H1 (cell line): ENCODE measurements around the gene PLB1. TPM values are rescaled to one million over a fixed set of nuclear protein-coding genes. Genes with fewer than 3 reads are reported as not detected.

Source experiments
- CTCF ChIA-PET: fragments of 300-600 bp; sonication (Branson Sonifier 250); formaldehyde crosslinking; loops from one replicate; lab custom pipeline; 2021; ENCODE audit not compliant: partially characterized antibody; lab: Charles Lee
- POLR2A ChIA-PET: fragments of 300-600 bp; sonication (Branson Sonifier 250); formaldehyde crosslinking; loops from one replicate; lab custom pipeline; 2021; ENCODE audit warnings: inconsistent platforms; ENCODE audit not compliant: partially characterized antibody; lab: Charles Lee
- DNase-seq, 2 experiments: peaks; one replicate each; pipeline versions ENCODE4 v3.0.0 to v3.0.0-alpha.2; 2010 to 2022; ENCODE audit warnings: low spot score in 2 of 2, low read depth in 1 of 2, mixed read lengths in 1 of 2
- FAIRE-seq: peaks from 2 replicates; lab custom pipeline; 2011; peaks lifted over from hg19 to GRCh38; lab: Jason Lieb, UNC
- H2AFZ ChIP-seq: 2 replicates; pipeline ENCODE4 v1.8.1; 2012; ENCODE audit warnings: low read length, inconsistent platforms
- H2AK5ac ChIP-seq: 2 replicates; pipeline ENCODE4 v1.6.1; 2013; ENCODE audit warnings: low read depth, low read length
- H2BK120ac ChIP-seq: replicated peaks from 2 replicates; pipeline ENCODE3; 2013; ENCODE audit warnings: low read depth, low read length, inconsistent platforms
- H2BK12ac ChIP-seq: 2 replicates; pipeline ENCODE4 v1.6.1; 2013; ENCODE audit warnings: low read depth, low read length
- H2BK15ac ChIP-seq: 2 replicates; pipeline ENCODE4 v1.6.1; 2013; ENCODE audit warnings: low read length
- H2BK20ac ChIP-seq: 2 replicates; pipeline ENCODE4 v1.6.1; 2013; ENCODE audit warnings: low read length
- H2BK5ac ChIP-seq: 2 replicates; pipeline ENCODE4 v1.6.1; 2013; ENCODE audit warnings: low read depth, low read length
- H3K14ac ChIP-seq: 2 replicates; pipeline ENCODE4 v1.6.1; 2013; ENCODE audit warnings: inconsistent platforms; ENCODE audit not compliant: insufficient read length
- H3K18ac ChIP-seq: 2 replicates; pipeline ENCODE4 v1.6.1; 2013; ENCODE audit warnings: low read length; ENCODE audit errors: extremely low read depth
- H3K23ac ChIP-seq: 2 replicates; pipeline ENCODE4 v1.6.1; 2013; ENCODE audit warnings: inconsistent platforms; ENCODE audit not compliant: insufficient read length
- H3K23me2 ChIP-seq: 2 replicates; pipeline ENCODE4 v1.6.1; 2013; ENCODE audit warnings: low read depth, low read length
- H3K27ac ChIP-seq: 2 replicates; pipeline ENCODE4 v1.6.1; 2011; ENCODE audit warnings: low read depth, low read length, inconsistent platforms
- H3K27me3 ChIP-seq, 4 experiments: replicated peaks in 1 of 4; 1 replicate in 1 of 4; 2 replicates in 3 of 4; pipeline versions ENCODE4 v1.6.1 to v1.8.1; 2011 to 2013; ENCODE audit warnings: low read length in 3 of 4, mild to moderate bottlenecking in 3 of 4, inconsistent platforms in 2 of 4, mixed read lengths in 2 of 4, moderate library complexity in 1 of 4; ENCODE audit not compliant: control insufficient read depth in 3 of 4, insufficient read depth in 3 of 4; ENCODE audit errors: extremely low read depth in 1 of 4
- H3K36me3 ChIP-seq, 4 experiments: 2 replicates each; pipeline versions ENCODE4 v1.6.1 to v1.8.1; 2011 to 2013; ENCODE audit warnings: mild to moderate bottlenecking in 4 of 4, low read length in 3 of 4, moderate library complexity in 2 of 4, control low read depth in 1 of 4, inconsistent platforms in 1 of 4; ENCODE audit not compliant: insufficient read depth in 4 of 4, control insufficient read depth in 2 of 4
- H3K4ac ChIP-seq: replicated peaks from 2 replicates; pipeline ENCODE3; 2013; ENCODE audit warnings: low read length, low read depth, mixed read lengths, inconsistent platforms; ENCODE audit not compliant: insufficient read length
- H3K4me1 ChIP-seq, 4 experiments: replicated peaks in 1 of 4; 1 replicate in 1 of 4; 2 replicates in 3 of 4; pipeline versions ENCODE4 v1.6.1 to v1.8.1; 2011 to 2013; ENCODE audit warnings: low read length in 3 of 4, inconsistent platforms in 2 of 4, mixed read lengths in 1 of 4; ENCODE audit not compliant: insufficient read depth in 4 of 4, control insufficient read depth in 3 of 4
- H3K4me2 ChIP-seq, 2 experiments: 2 replicates each; pipeline versions ENCODE4 v1.6.1 to v1.8.1; 2011 to 2013; ENCODE audit warnings: low read depth in 2 of 2, low read length in 2 of 2, control low read depth in 1 of 2, inconsistent platforms in 1 of 2, mild to moderate bottlenecking in 1 of 2; ENCODE audit not compliant: insufficient read depth in 1 of 2
- H3K4me3 ChIP-seq, 4 experiments: fragments of 200-600, 300-600 bp in 1 of 4; sonication (generic), shearing (Covaris generic), sonication (Bioruptor Twin) in 1 of 4; 2 replicates each; pipeline versions ENCODE4 v1.5.1 to v1.8.1; 2011 to 2016; ENCODE audit warnings: low read length in 4 of 4, low read depth in 3 of 4, control low read depth in 2 of 4, inconsistent platforms in 2 of 4, mild to moderate bottlenecking in 2 of 4, mixed read lengths in 1 of 4, moderate library complexity in 1 of 4; ENCODE audit not compliant: insufficient read depth in 2 of 4; ENCODE audit errors: extremely low read depth in 1 of 4
- H3K56ac ChIP-seq: replicated peaks from 2 replicates; pipeline ENCODE3; 2013; ENCODE audit warnings: low read depth, mild to moderate bottlenecking, mixed read lengths, low read length, inconsistent platforms; ENCODE audit not compliant: insufficient read length
- H3K79me1 ChIP-seq: 2 replicates; pipeline ENCODE4 v1.6.1; 2013; ENCODE audit warnings: low read depth, low read length, control low read depth
- H3K79me2 ChIP-seq, 2 experiments: 2 replicates each; pipeline versions ENCODE4 v1.6.1 to v1.8.1; 2012 to 2013; ENCODE audit warnings: low read length in 2 of 2, mild to moderate bottlenecking in 2 of 2, inconsistent platforms in 1 of 2; ENCODE audit not compliant: insufficient read depth in 2 of 2, control insufficient read depth in 1 of 2
- H3K9ac ChIP-seq, 4 experiments: replicated peaks in 1 of 4; 1 replicate in 1 of 4; 2 replicates in 3 of 4; pipeline versions ENCODE4 v1.6.1 to v1.8.1; 2011 to 2013; ENCODE audit warnings: low read depth in 3 of 4, low read length in 3 of 4, control low read depth in 2 of 4, mild to moderate bottlenecking in 2 of 4, moderate library complexity in 2 of 4, inconsistent platforms in 1 of 4; ENCODE audit errors: extremely low read depth in 1 of 4
- H3K9me3 ChIP-seq, 2 experiments: 2 replicates each; pipeline versions ENCODE4 v1.6.1 to v1.8.1; 2012 to 2013; ENCODE audit warnings: mild to moderate bottlenecking in 2 of 2, moderate library complexity in 2 of 2, control low read depth in 1 of 2, inconsistent platforms in 1 of 2, low read depth in 1 of 2, low read length in 1 of 2, mixed read lengths in 1 of 2; ENCODE audit not compliant: insufficient read depth in 2 of 2
- H4K20me1 ChIP-seq, 2 experiments: replicated peaks in 1 of 2; 2 replicates each; pipeline versions ENCODE3 to v1.8.1; 2011 to 2013; ENCODE audit warnings: inconsistent platforms in 2 of 2, low read length in 2 of 2, mild to moderate bottlenecking in 1 of 2; ENCODE audit not compliant: insufficient read depth in 2 of 2, control insufficient read depth in 1 of 2
- H4K5ac ChIP-seq: 2 replicates; pipeline ENCODE4 v1.6.1; 2013; ENCODE audit warnings: low read length, low read depth, mixed read lengths, inconsistent platforms; ENCODE audit not compliant: insufficient read length
- H4K8ac ChIP-seq: 2 replicates; pipeline ENCODE4 v1.8.0; 2013; ENCODE audit warnings: mild to moderate bottlenecking, moderate library complexity, low read length, inconsistent platforms; ENCODE audit not compliant: insufficient read depth; ENCODE audit errors: extremely low read depth
- H4K91ac ChIP-seq: replicated peaks from 2 replicates; pipeline ENCODE3; 2013; ENCODE audit warnings: low read length, mixed read lengths, inconsistent platforms; ENCODE audit not compliant: insufficient read length
- KDM4A ChIP-seq: IDR thresholded peaks from one replicate; pipeline ENCODE4 v1.7.1; 2012; ENCODE audit warnings: low read depth, mild to moderate bottlenecking, moderate library complexity, low read length, inconsistent platforms; ENCODE audit not compliant: severe bottlenecking
- MAFK ChIP-seq: IDR thresholded peaks from 2 replicates; pipeline ENCODE4 v1.6.1; 2012; ENCODE audit warnings: low read depth, mild to moderate bottlenecking, improper control_type of control experiment, low read length
- RNF2 ChIP-seq: fragments of 200-900, 300-1000 bp; sonication (generic); IDR thresholded peaks from 2 replicates; pipeline ENCODE4 v1.7.1; 2016; ENCODE audit warnings: borderline replicate concordance, low read depth, mild to moderate bottlenecking, antibody characterized with exemption, low read length; ENCODE audit not compliant: poor library complexity, severe bottlenecking; ENCODE audit errors: missing control alignments
- SIN3A ChIP-seq, 2 experiments: IDR thresholded peaks in 1 of 2; conservative IDR thresholded peaks in 1 of 2; 2 replicates each; pipeline ENCODE4 v1.6.1; 2011 to 2012; ENCODE audit warnings: low read length in 2 of 2, improper control_type of control experiment in 1 of 2, low read depth in 1 of 2, mild to moderate bottlenecking in 1 of 2
- SIX5 ChIP-seq: IDR thresholded peaks from 2 replicates; pipeline ENCODE4 v1.6.1; 2011; ENCODE audit warnings: mild to moderate bottlenecking, low read depth, low read length
- SUZ12 ChIP-seq: fragments of 200-600 bp; sonication (generic); IDR thresholded peaks from 2 replicates; pipeline ENCODE4 v1.6.1; 2012; ENCODE audit warnings: mild to moderate bottlenecking, inconsistent platforms, low read length, moderate library complexity, mixed read lengths
- TEAD4 ChIP-seq: IDR thresholded peaks from 2 replicates; pipeline ENCODE4 v1.6.1; 2012; ENCODE audit warnings: low read depth, low read length, inconsistent platforms, mixed read lengths
- WGBS, 2 experiments: shearing (Covaris generic) in 1 of 2; methylation state at CpG; one replicate each; pipeline versions ENCODE4 v1.1.6 to v1.1.7; 2013 to 2015; ENCODE audit warnings: low lambda C conversion rate in 2 of 2, mixed read lengths in 2 of 2, inconsistent platforms in 1 of 2, low coverage in 1 of 2, missing lambda C conversion rate in 1 of 2; ENCODE audit not compliant: insufficient replicate concordance in 2 of 2, insufficient coverage in 1 of 2, insufficient read length in 1 of 2; ENCODE audit errors: extremely low coverage in 1 of 2, missing lambda C conversion rate in 1 of 2; 5-methylcytosine and 5-hydroxymethylcytosine counted together
- polyA plus RNA-seq, 7 experiments: library from polyadenylated mRNA; depleted of rRNA in 3 of 7; stranded (reverse) in 5 of 7; unstranded in 2 of 7; fragments of >200 nt in 5 of 7; fragments of 200-250 nt in 2 of 7; gene quantifications; 1 replicate in 5 of 7; 2 replicates in 1 of 7; 4 replicates in 1 of 7; pipeline versions ENCODE4 v1.2.1 to v1.2.3, GENCODE V29; 2011 to 2013; ENCODE audit warnings: missing spikeins in 2 of 7, mixed read lengths in 2 of 7
- total RNA-seq: library from RNA; stranded (reverse); fragmentation: NEBNext Ultra II Directional; extraction: Animal tissue kit (Norgen Biotek cat#: 25700); gene quantifications from 2 replicates; pipeline ENCODE4 v1.2.1, GENCODE V29; 2021

Gene PLB1
- total and polyA plus RNA-seq, 2 of the 8 experiments (the other 6 are each of a cell fraction or from before 2014, with no cell fraction given): 0.20 to 0.36 TPM

- H4K20me1 ChIP-seq: no peaks in the 10 kb centered on the region
- no peak overlapping the region for H3K4ac ChIP-seq
- H3K23ac ChIP-seq: no peak overlapping the region
- H4K91ac ChIP-seq: no peak overlapping the region
- H3K9ac ChIP-seq: no peak overlapping the region
- no peak for TF ChIP-seq MAFK
- no peak for TF ChIP-seq SUZ12
- no peak for TF ChIP-seq SIX5
- TF ChIP-seq SIN3A (conservative IDR thresholded peaks at IDR 0.05 in 1 of 2, IDR thresholded peaks at IDR 0.05 in 1 of 2; ENCODE audit: low read depth in 1 of 2, low read length in 2 of 2): no peak
- TF ChIP-seq TEAD4: no peak
- TF ChIP-seq KDM4A: no peak
- TF ChIP-seq RNF2: no peak
- TF ChIP-seq, all 59 proteins: peak for 0
- FAIRE-seq: no peak
- Histone ChIP-seq H3K27me3 (no peaks in the 10 kb centered on the region), H3K4me2 (no peak overlapping the region), H3K79me1 (no peaks in the 10 kb centered on the region), H3K4me1 (no peaks in the 10 kb centered on the region), H3K9me3 (no peaks in the 10 kb centered on the region), H2AK5ac (no peak overlapping the region), H4K8ac (no peak overlapping the region), H3K56ac (no peak overlapping the region), H2BK5ac (no peak overlapping the region), H2BK120ac (no peak overlapping the region), H2BK15ac (no peak overlapping the region), H3K18ac (no peak overlapping the region), H2BK12ac (no peak overlapping the region), H3K79me2 (no peaks in the 10 kb centered on the region), H3K14ac (no peak overlapping the region), H3K23me2 (no peaks in the 10 kb centered on the region), H2BK20ac (no peak overlapping the region), H4K5ac (no peak overlapping the region), H3K27ac (no peak overlapping the region), H3K36me3 (no peaks in the 10 kb centered on the region), H2AFZ (no peak overlapping the region), H3K4me3 (no peak overlapping the region)
- ChIA-PET POLR2A (no interaction called here), CTCF (interaction anchor here (0.6 kb wide), 1 partner anchor 20 kb away, joined by 3 read pairs; no protein-coding TSS in a partner anchor)
- 94% methylated on average over 8 of the region's 8 CpGs; no CpG with 5 or more reads in 1 of the 2 experiments for WGBS, 2 experiments
- DNase-seq: no peak
These were observed 30.8 kb downstream of the PLB1 start for GRCh38 chr2:28526527-28527132.
